K562 (cell line): ENCODE data around the gene KPNB1. TPM values are rescaled to one million over a fixed set of nuclear protein-coding genes. Genes with fewer than 3 reads are reported as not detected.

Experiments used
- ATAC-seq: fragments of 200-7000 bp; cut with Tn5 transposase; 3 replicates; pipeline ENCODE4 v1.9.1; 2020; ENCODE audit warnings: moderate library complexity
- BruUV-seq: library from RNA; stranded (reverse); fragments of 400-500 nt; replicated peaks from 2 replicates; lab custom pipeline; 2021; lab: Mats Ljungman, UMichigan
- CTCF ChIA-PET: fragments of 300-600 bp; formaldehyde crosslinking; extraction: SDS; loops from one replicate; lab custom pipeline; 2021; ENCODE audit warnings: low intra/inter-chr PET ratio; lab: Yijun Ruan, JAX
- POLR2A ChIA-PET: fragments of 300-600, 350-650 bp; sonication (Branson Sonifier 250); formaldehyde crosslinking; extraction: SDS; loops from one replicate; lab custom pipeline; 2021; ENCODE audit warnings: antibody characterized with exemption, inconsistent platforms; lab: Yijun Ruan, JAX
- DNase-seq, 4 experiments: peaks; one replicate each; pipeline versions ENCODE4 v3.0.0 to v3.0.0-alpha.2; 2011 to 2018; ENCODE audit warnings: low spot score in 3 of 4, mixed read lengths in 3 of 4; ENCODE audit errors: extremely low read depth in 1 of 4
- FAIRE-seq: peaks from 2 replicates; lab custom pipeline; 2011; peaks lifted over from hg19 to GRCh38; lab: Jason Lieb, UNC
- H2AFZ ChIP-seq: 2 replicates; pipeline ENCODE4 v1.6.0; 2011; ENCODE audit warnings: low read depth, low read length, control low read depth, inconsistent platforms
- H3K27ac ChIP-seq: fragments of 200-600 bp; 3 replicates; pipeline ENCODE4 v1.8.0; 2011; ENCODE audit warnings: low read depth, mild to moderate bottlenecking, control low read depth, inconsistent platforms, low read length, moderate library complexity, mixed read lengths; ENCODE audit errors: extremely low read depth
- H3K27me3 ChIP-seq, 2 experiments: fragments of 300-600 bp in 1 of 2; 2 replicates in 1 of 2; 3 replicates in 1 of 2; pipeline versions ENCODE4 v1.6.0 to v1.8.0; 2011; ENCODE audit warnings: inconsistent platforms in 2 of 2, low read length in 2 of 2, mild to moderate bottlenecking in 1 of 2, mixed read lengths in 1 of 2, moderate library complexity in 1 of 2; ENCODE audit not compliant: control insufficient read depth in 2 of 2, insufficient read depth in 2 of 2
- H3K36me3 ChIP-seq: fragments of 300-600 bp; 3 replicates; pipeline ENCODE4 v1.8.0; 2011; ENCODE audit warnings: mild to moderate bottlenecking, low read length, inconsistent platforms; ENCODE audit not compliant: control insufficient read depth, insufficient read depth
- H3K4me1 ChIP-seq, 2 experiments: fragments of 200-600 bp in 1 of 2; replicated peaks in 1 of 2; 2 replicates in 1 of 2; 3 replicates in 1 of 2; pipeline versions ENCODE4 v1.5.1 to v1.8.0; 2011; ENCODE audit warnings: inconsistent platforms in 2 of 2, low read length in 2 of 2, mild to moderate bottlenecking in 1 of 2, mixed read lengths in 1 of 2, moderate library complexity in 1 of 2; ENCODE audit not compliant: control insufficient read depth in 2 of 2, insufficient read depth in 2 of 2
- H3K4me2 ChIP-seq: 2 replicates; pipeline ENCODE4 v1.6.1; 2011; ENCODE audit warnings: low read length, control low read depth, inconsistent platforms, mixed read lengths; ENCODE audit not compliant: insufficient read depth
- H3K4me3 ChIP-seq: fragments of 200-600 bp; sonication (generic), shearing (Covaris generic); 2 replicates; pipeline ENCODE4 v1.5.1; 2016; ENCODE audit warnings: control low read depth, inconsistent platforms
- H3K79me2 ChIP-seq: fragments of 200-600 bp; 3 replicates; pipeline ENCODE4 v1.8.0; 2011; ENCODE audit warnings: low read length, inconsistent platforms; ENCODE audit not compliant: control insufficient read depth, insufficient read depth
- H3K9ac ChIP-seq, 2 experiments: 2 replicates each; pipeline versions ENCODE4 v1.6.0 to v1.6.1; 2011; ENCODE audit warnings: low read depth in 2 of 2, low read length in 2 of 2, control low read depth in 1 of 2, inconsistent platforms in 1 of 2, mild to moderate bottlenecking in 1 of 2, mixed read lengths in 1 of 2; ENCODE audit not compliant: insufficient read depth in 1 of 2
- H3K9me1 ChIP-seq: one replicate; pipeline ENCODE4 v1.6.0; 2011; ENCODE audit warnings: inconsistent platforms, mild to moderate bottlenecking, low read length, moderate library complexity; ENCODE audit not compliant: control insufficient read depth, insufficient read depth
- H3K9me3 ChIP-seq: replicated peaks from 2 replicates; pipeline ENCODE4 v1.5.1; 2011; ENCODE audit warnings: low read depth, low read length, inconsistent platforms; ENCODE audit not compliant: control insufficient read depth, insufficient read depth
- H4K20me1 ChIP-seq: replicated peaks from 2 replicates; pipeline ENCODE4 v1.6.1; 2011; ENCODE audit warnings: low read length, inconsistent platforms, mixed read lengths; ENCODE audit not compliant: control insufficient read depth, insufficient read depth
- HNRNPLL ChIP-seq: fragments of 200-400 bp; formaldehyde crosslinking; IDR thresholded peaks from 2 replicates; pipeline ENCODE4 v1.6.1; 2017; ENCODE audit warnings: low read length, low read depth, mild to moderate bottlenecking; ENCODE audit not compliant: poor library complexity, severe bottlenecking
- PHF21A ChIP-seq: fragments of 450-650 bp; IDR thresholded peaks from 2 replicates; pipeline ENCODE4 v1.6.1; 2017; ENCODE audit warnings: low read depth, borderline replicate concordance
- SRF ChIP-seq, 2 experiments: fragments of 250-450, 450-650 bp in 1 of 2; sonication (Bioruptor Pico) in 1 of 2; sonication (generic) in 1 of 2; formaldehyde crosslinking; IDR thresholded peaks; 2 replicates each; pipeline versions ENCODE4 v1.5.0 to v1.5.1; 2020 to 2022; ENCODE audit warnings: mild to moderate bottlenecking in 1 of 2, missing genetic modification reagents in 1 of 2
- TAF7 ChIP-seq: fragments of 450-650 bp; IDR thresholded peaks from 2 replicates; pipeline ENCODE4 v1.6.1; 2016; ENCODE audit warnings: missing genetic modification characterization, missing compliant biosample characterization
- in situ Hi-C: fragments of 300-500 bp; cut with MboI; formaldehyde crosslinking; loops from 4 replicates; pipeline ENCODE4 v1.15.0; 2018; ENCODE audit warnings: inconsistent platforms, mixed read lengths
- intact Hi-C: fragments of 100-400 bp; cut with micrococcal nuclease; formaldehyde crosslinking; loops from 2 replicates; pipeline ENCODE4 v1.14.2; 2022
- polyA plus RNA-seq, 8 experiments: library from polyadenylated mRNA; depleted of rRNA in 4 of 8; stranded (reverse) in 5 of 8; unstranded in 3 of 8; fragments of >200 nt; fragmentation: Nextera tagmentation in 2 of 8; fragmentation: Illumina TruSeq in 1 of 8; extraction: Ambion mirVana in 2 of 8; extraction: Trizol in 1 of 8; gene quantifications; 2 replicates each; pipeline versions ENCODE4 v1.2.1 to v1.2.3, GENCODE V29; 2011 to 2014; ENCODE audit warnings: inconsistent platforms in 1 of 8, missing spikeins in 1 of 8
- total RNA-seq, 7 experiments: library from RNA; depleted of rRNA in 6 of 7; stranded (reverse); fragments of >200 nt in 6 of 7; fragmentation: Illumina TruSeq in 2 of 7; extraction: Trizol in 2 of 7; gene quantifications; 2 replicates each; pipeline versions ENCODE4 v1.2.1 to v1.2.3, GENCODE V29; 2011 to 2021; ENCODE audit warnings: low replicate concordance in 1 of 7
- TF ChIP-seq, protein P1 (sequence below): IDR thresholded peaks from 3 replicates; pipeline ENCODE4 v1.6.1; 2011; ENCODE audit warnings: borderline replicate concordance, mild to moderate bottlenecking; ENCODE audit not compliant: insufficient read length, insufficient read depth
- TF ChIP-seq, protein P2 (sequence below): fragments of 200-800 bp; sonication (Bioruptor generic); IDR thresholded peaks from 2 replicates; pipeline ENCODE4 v1.6.1; 2016; ENCODE audit warnings: missing genetic modification characterization, missing compliant biosample characterization

The KPNB1 gene
- total and polyA plus RNA-seq, 9 of the 15 experiments (the other 6 are each of a cell fraction or from before 2014, with no cell fraction given): 154 to 622 (median 354) TPM

DNA sequence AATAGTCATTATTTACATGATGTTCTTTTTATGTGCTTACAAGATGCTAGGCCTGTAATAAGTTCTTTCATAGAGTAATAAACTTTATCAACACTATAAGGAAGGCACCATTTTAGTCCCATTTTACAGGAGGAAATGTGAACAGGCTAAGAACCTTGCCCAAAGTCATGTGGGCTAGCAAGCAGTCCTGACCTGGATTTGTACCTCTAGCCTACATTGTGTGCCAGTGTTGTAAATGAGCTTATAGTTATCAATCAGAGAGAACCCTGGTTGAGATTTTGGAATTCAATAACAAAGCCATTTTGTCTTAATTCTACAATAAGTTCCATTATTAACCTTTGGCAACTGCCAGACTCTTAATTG is 37.6 kb downstream of the KPNB1 start:
- H3K4me1 ChIP-seq: no peaks in the 10 kb centered on the region; a peak in 2 of 5 replicates
- H3K9me1 ChIP-seq: no peaks in the 10 kb centered on the region
- intact Hi-C loops: no loop called here
- H3K4me3 ChIP-seq: no peak overlapping the region
- no peaks in the 10 kb centered on the region for H3K27me3 ChIP-seq
- no peak overlapping the region for H3K4me2 ChIP-seq
- no peak for ATAC-seq
- TF ChIP-seq TAF7 (no peak), HNRNPLL (no peak), SRF (CRISPR knock-in tag; IDR thresholded peaks at IDR 0.05) (no peak), PHF21A (no peak)
- TF ChIP-seq, protein P1, sequence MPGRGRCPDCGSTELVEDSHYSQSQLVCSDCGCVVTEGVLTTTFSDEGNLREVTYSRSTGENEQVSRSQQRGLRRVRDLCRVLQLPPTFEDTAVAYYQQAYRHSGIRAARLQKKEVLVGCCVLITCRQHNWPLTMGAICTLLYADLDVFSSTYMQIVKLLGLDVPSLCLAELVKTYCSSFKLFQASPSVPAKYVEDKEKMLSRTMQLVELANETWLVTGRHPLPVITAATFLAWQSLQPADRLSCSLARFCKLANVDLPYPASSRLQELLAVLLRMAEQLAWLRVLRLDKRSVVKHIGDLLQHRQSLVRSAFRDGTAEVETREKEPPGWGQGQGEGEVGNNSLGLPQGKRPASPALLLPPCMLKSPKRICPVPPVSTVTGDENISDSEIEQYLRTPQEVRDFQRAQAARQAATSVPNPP: no peak
- TF ChIP-seq, protein P2, sequence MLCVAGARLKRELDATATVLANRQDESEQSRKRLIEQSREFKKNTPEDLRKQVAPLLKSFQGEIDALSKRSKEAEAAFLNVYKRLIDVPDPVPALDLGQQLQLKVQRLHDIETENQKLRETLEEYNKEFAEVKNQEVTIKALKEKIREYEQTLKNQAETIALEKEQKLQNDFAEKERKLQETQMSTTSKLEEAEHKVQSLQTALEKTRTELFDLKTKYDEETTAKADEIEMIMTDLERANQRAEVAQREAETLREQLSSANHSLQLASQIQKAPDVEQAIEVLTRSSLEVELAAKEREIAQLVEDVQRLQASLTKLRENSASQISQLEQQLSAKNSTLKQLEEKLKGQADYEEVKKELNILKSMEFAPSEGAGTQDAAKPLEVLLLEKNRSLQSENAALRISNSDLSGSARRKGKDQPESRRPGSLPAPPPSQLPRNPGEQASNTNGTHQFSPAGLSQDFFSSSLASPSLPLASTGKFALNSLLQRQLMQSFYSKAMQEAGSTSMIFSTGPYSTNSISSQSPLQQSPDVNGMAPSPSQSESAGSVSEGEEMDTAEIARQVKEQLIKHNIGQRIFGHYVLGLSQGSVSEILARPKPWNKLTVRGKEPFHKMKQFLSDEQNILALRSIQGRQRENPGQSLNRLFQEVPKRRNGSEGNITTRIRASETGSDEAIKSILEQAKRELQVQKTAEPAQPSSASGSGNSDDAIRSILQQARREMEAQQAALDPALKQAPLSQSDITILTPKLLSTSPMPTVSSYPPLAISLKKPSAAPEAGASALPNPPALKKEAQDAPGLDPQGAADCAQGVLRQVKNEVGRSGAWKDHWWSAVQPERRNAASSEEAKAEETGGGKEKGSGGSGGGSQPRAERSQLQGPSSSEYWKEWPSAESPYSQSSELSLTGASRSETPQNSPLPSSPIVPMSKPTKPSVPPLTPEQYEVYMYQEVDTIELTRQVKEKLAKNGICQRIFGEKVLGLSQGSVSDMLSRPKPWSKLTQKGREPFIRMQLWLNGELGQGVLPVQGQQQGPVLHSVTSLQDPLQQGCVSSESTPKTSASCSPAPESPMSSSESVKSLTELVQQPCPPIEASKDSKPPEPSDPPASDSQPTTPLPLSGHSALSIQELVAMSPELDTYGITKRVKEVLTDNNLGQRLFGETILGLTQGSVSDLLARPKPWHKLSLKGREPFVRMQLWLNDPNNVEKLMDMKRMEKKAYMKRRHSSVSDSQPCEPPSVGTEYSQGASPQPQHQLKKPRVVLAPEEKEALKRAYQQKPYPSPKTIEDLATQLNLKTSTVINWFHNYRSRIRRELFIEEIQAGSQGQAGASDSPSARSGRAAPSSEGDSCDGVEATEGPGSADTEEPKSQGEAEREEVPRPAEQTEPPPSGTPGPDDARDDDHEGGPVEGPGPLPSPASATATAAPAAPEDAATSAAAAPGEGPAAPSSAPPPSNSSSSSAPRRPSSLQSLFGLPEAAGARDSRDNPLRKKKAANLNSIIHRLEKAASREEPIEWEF (CRISPR knock-in tag): no peak
- CTCF ChIA-PET: no interaction called here
- in situ Hi-C loops: no loop called here
- no peak overlapping the region for H3K27ac ChIP-seq
- FAIRE-seq: no peak
- no TSS peak for BruUV-seq
- H3K36me3 ChIP-seq: peaks cover 38% of the 10 kb centered on the region
- H3K9me3 ChIP-seq: no peaks in the 10 kb centered on the region
- POLR2A ChIA-PET: interaction anchor here (0.7 to 3.6 kb wide), 4 partner anchors 10 to 38 kb away, joined by 3 to 30 read pairs (median 4); no protein-coding TSS in a partner anchor
- no peak overlapping the region for H2AFZ ChIP-seq
- no peaks in the 10 kb centered on the region for H3K79me2 ChIP-seq
- H3K9ac ChIP-seq: no peak overlapping the region
- DNase-seq: no peak
- H4K20me1 ChIP-seq: no peaks in the 10 kb centered on the region; the same call in 1 of the 2 replicates
